Measurements from ENCODE around the gene TMEM248. TPM values are rescaled to one million over a fixed set of nuclear protein-coding genes. Genes with fewer than 3 reads are reported as not detected.

The TMEM248 gene
- total RNA-seq, result 114 and 120 TPM in 2 replicates
- 87.7 TPM for total RNA-seq (2013)
- polyA plus RNA-seq, result 76.0 and 131 TPM in 2 replicates
- 203 and 214 TPM in 2 replicates for polyA minus RNA-seq

- H4K20me1 ChIP-seq (ENCODE audit: control insufficient read depth, insufficient read depth, low read length, poor library complexity, severe bottlenecking), result peaks cover 28% of the 10 kb centered on the region
- peak within 1 kb of the TSS; percentile 96 for H3K9ac ChIP-seq (ENCODE audit: low read length)
- Mint-ChIP-seq H3K4me1 (peaks cover 37% of the 10 kb centered on the region), H3K4me3 (peak within 1 kb of the TSS; percentile 100), H3K27ac (peak within 1 kb of the TSS; percentile 100), H3K27me3 (no peaks in the 10 kb centered on the region), H3K9me3 (ENCODE audit: insufficient read depth) (no peaks in the 10 kb centered on the region)
- no peaks in the 10 kb centered on the region for H3K27me3 ChIP-seq (replicated peaks in 1 of 4; ENCODE audit: control extremely low read depth in 1 of 4, control insufficient read depth in 3 of 4, insufficient read depth in 4 of 4, low read length in 3 of 4)
- H3K27ac ChIP-seq (ENCODE audit: low read length in 2 of 2), result peak within 1 kb of the TSS; percentile 52 to 95
- H3K79me2 ChIP-seq (ENCODE audit: control insufficient read depth, insufficient read depth, low read length), result peaks cover 46% of the 10 kb centered on the region
- H3K4me3 ChIP-seq (ENCODE audit: control extremely low read depth in 1 of 5, extremely low read depth in 1 of 5, insufficient read depth in 1 of 5, low read depth in 2 of 5, low read length in 4 of 5), result peak within 1 kb of the TSS; percentile 63 to 98 (median 96)
- intact Hi-C loops (cut with micrococcal nuclease), result loop anchor here (1.0 to 5.0 kb wide), 4 partner anchors 75 to 939 kb away; partner anchors contain the start of genes GUSB, KCTD7, RABGEF1 and TYW1
- peaks cover 2 to 7% of the 10 kb centered on the region in 2 experiments for H3K36me3 ChIP-seq (replicated peaks in 1 of 2; ENCODE audit: control extremely low read depth in 1 of 2, control insufficient read depth in 1 of 2, extremely low read depth in 1 of 2, insufficient read depth in 2 of 2, low read length in 1 of 2)
- ATAC-seq (ENCODE audit: low read depth) (peak; percentile 93), DNase-seq (peak; percentile 94)
- CTCF ChIA-PET, result no interaction called here
- POLR2A ChIA-PET, result interaction anchor here (0.7 to 2.0 kb wide), 4 partner anchors 75 to 267 kb away, joined by 4 to 19 read pairs (median 8); partner anchors contain the start of genes SBDS and TYW1
- H3K9me3 ChIP-seq (ENCODE audit: control extremely low read depth in 1 of 3, control insufficient read depth in 2 of 3, insufficient read depth in 1 of 3, low read length in 2 of 3), result no peaks in the 10 kb centered on the region
- H3K4me2 ChIP-seq (replicated peaks; ENCODE audit: low read depth, low read length, poor library complexity, severe bottlenecking), result peak within 1 kb of the TSS; percentile 71
- peak within 1 kb of the TSS; percentile 92 for H2AFZ ChIP-seq (ENCODE audit: insufficient read depth, low read depth, low read length, poor library complexity, severe bottlenecking)
- TF ChIP-seq EZH2 (IDR thresholded peaks at IDR 0.05; ENCODE audit: borderline replicate concordance, insufficient read depth, low read depth, low read length, poor library complexity, severe bottlenecking), result no peak
- no peak for TF ChIP-seq CTCF (IDR thresholded peaks at IDR 0.05)
- WGBS (ENCODE audit: insufficient coverage), result 2% methylated on average over 63 of the region's 67 CpGs
- H3K4me1 ChIP-seq (ENCODE audit: control insufficient read depth in 2 of 2, insufficient read depth in 2 of 2, low read length in 2 of 2), result peaks cover 20 to 32% of the 10 kb centered on the region in 2 donors
These were observed at the start of gene TMEM248 for GRCh38 chr7:66920769-66921395. Gene TMEM248, plus strand, starts transcription at chr7:66921225. Its CDS starts 20,641 bp downstream, at chr7:66941866.

- H3K27ac Mint-ChIP-seq, result no peak overlapping the region
- Histone ChIP-seq H3K4me1 (ENCODE audit: control insufficient read depth in 2 of 2, insufficient read depth in 2 of 2, low read length in 2 of 2) (no peaks in the 10 kb centered on the region), H3K4me3 (ENCODE audit: control extremely low read depth in 1 of 5, extremely low read depth in 1 of 5, insufficient read depth in 1 of 5, low read depth in 2 of 5, low read length in 4 of 5) (no peak overlapping the region), H3K36me3 (replicated peaks in 1 of 2; ENCODE audit: control extremely low read depth in 1 of 2, control insufficient read depth in 1 of 2, extremely low read depth in 1 of 2, insufficient read depth in 2 of 2, low read length in 1 of 2) (peaks cover 0 to 2% of the 10 kb centered on the region in 2 experiments), H3K4me2 (replicated peaks; ENCODE audit: low read depth, low read length, poor library complexity, severe bottlenecking) (no peak overlapping the region), H3K27ac (ENCODE audit: low read length in 2 of 2) (no peak overlapping the region), H3K27me3 (replicated peaks in 1 of 4; ENCODE audit: control extremely low read depth in 1 of 4, control insufficient read depth in 3 of 4, insufficient read depth in 4 of 4, low read length in 3 of 4) (no peaks in the 10 kb centered on the region), H3K79me2 (ENCODE audit: control insufficient read depth, insufficient read depth, low read length) (no peaks in the 10 kb centered on the region), H3K9ac (ENCODE audit: low read length) (no peak overlapping the region), H2AFZ (ENCODE audit: insufficient read depth, low read depth, low read length, poor library complexity, severe bottlenecking) (no peak overlapping the region), H3K9me3 (ENCODE audit: control extremely low read depth in 1 of 3, control insufficient read depth in 2 of 3, insufficient read depth in 1 of 3, low read length in 2 of 3) (no peaks in the 10 kb centered on the region), H4K20me1 (ENCODE audit: control insufficient read depth, insufficient read depth, low read length, poor library complexity, severe bottlenecking) (no peaks in the 10 kb centered on the region)
- no peaks in the 10 kb centered on the region for H3K9me3 Mint-ChIP-seq (ENCODE audit: insufficient read depth)
- DNase-seq, result no peak
- H3K4me1 Mint-ChIP-seq, result peaks cover 4% of the 10 kb centered on the region
- H3K4me3 Mint-ChIP-seq, result no peak overlapping the region
- intact Hi-C loops (cut with micrococcal nuclease), result no loop called here
- CTCF ChIA-PET, result no interaction called here
- POLR2A ChIA-PET, result no interaction called here
- no peaks in the 10 kb centered on the region for H3K27me3 Mint-ChIP-seq
- no peak for ATAC-seq (ENCODE audit: low read depth)
- no CpG with 5 or more reads among the region's 3 CpGs for WGBS (ENCODE audit: insufficient coverage)
- no peak for TF ChIP-seq EZH2 (IDR thresholded peaks at IDR 0.05; ENCODE audit: borderline replicate concordance, insufficient read depth, low read depth, low read length, poor library complexity, severe bottlenecking)
- TF ChIP-seq CTCF (IDR thresholded peaks at IDR 0.05), result no peak
These were observed 47.5 kb upstream of the TMEM248 start for GRCh38 chr7:66873476-66873875.

Data from B cell (primary cell).